ENCODE data around the gene DIAPH1. TPM values are rescaled to one million over a fixed set of nuclear protein-coding genes. Genes with fewer than 3 reads are reported as not detected.

DIAPH1 gene
- total RNA-seq, 1 experiment from 2014 or later = 26.0 TPM

GRCh38 chr5:141567513-141568117, 51.2 kb downstream of the DIAPH1 start:
- DNase-seq (ENCODE audit: extremely low read depth, low read depth) = no peak

GRCh38 chr5:141565826-141566570, 52.8 kb downstream of the DIAPH1 start:
- DNase-seq (ENCODE audit: extremely low read depth, low read depth) = no peak

GRCh38 chr5:141564216-141564692, 54.5 kb downstream of the DIAPH1 start:
- DNase-seq (ENCODE audit: extremely low read depth, low read depth) = peak; percentile 96

- DNase-seq (ENCODE audit: extremely low read depth, low read depth) = peak; percentile 91
Observed at GRCh38 chr5:141560725-141561483, 57.9 kb downstream of the DIAPH1 start.

GRCh38 chr5:141560151-141560550, 58.6 kb downstream of the DIAPH1 start:
- no peak for DNase-seq (ENCODE audit: extremely low read depth, low read depth)

GRCh38 chr5:141559461-141559860, 59.3 kb downstream of the DIAPH1 start:
- DNase-seq (ENCODE audit: extremely low read depth, low read depth) = no peak

- no peak for DNase-seq (ENCODE audit: extremely low read depth, low read depth)
Observed at GRCh38 chr5:141558150-141558549, 60.6 kb downstream of the DIAPH1 start.

- peak; percentile 90 for DNase-seq (ENCODE audit: extremely low read depth, low read depth)
Observed at GRCh38 chr5:141557681-141558136, 61.1 kb downstream of the DIAPH1 start.

- DNase-seq (ENCODE audit: extremely low read depth, low read depth) = no peak
Observed at GRCh38 chr5:141547921-141548320, 70.9 kb downstream of the DIAPH1 start.

GRCh38 chr5:141547488-141547887, 71.3 kb downstream of the DIAPH1 start:
- DNase-seq (ENCODE audit: extremely low read depth, low read depth) = no peak

GRCh38 chr5:141543053-141543452, 75.7 kb downstream of the DIAPH1 start:
- no peak for DNase-seq (ENCODE audit: extremely low read depth, low read depth)

- no peak for DNase-seq (ENCODE audit: extremely low read depth, low read depth)
Observed at GRCh38 chr5:141534492-141535213, 84.1 kb downstream of the DIAPH1 start.

GRCh38 chr5:141533897-141534296, 84.9 kb downstream of the DIAPH1 start:
- no peak for DNase-seq (ENCODE audit: extremely low read depth, low read depth)

GRCh38 chr5:141532726-141533125, 86.1 kb downstream of the DIAPH1 start:
- DNase-seq (ENCODE audit: extremely low read depth, low read depth) = no peak

GRCh38 chr5:141529873-141530272, 88.9 kb downstream of the DIAPH1 start:
- DNase-seq (ENCODE audit: extremely low read depth, low read depth) = no peak

- no peak for DNase-seq (ENCODE audit: extremely low read depth, low read depth)
Observed at GRCh38 chr5:141529002-141529401, 89.8 kb downstream of the DIAPH1 start.

- no peak for DNase-seq (ENCODE audit: extremely low read depth, low read depth)
Observed at GRCh38 chr5:141528291-141528984, 90.4 kb downstream of the DIAPH1 start.

- DNase-seq (ENCODE audit: extremely low read depth, low read depth) = no peak
Observed at GRCh38 chr5:141527426-141527825, 91.4 kb downstream of the DIAPH1 start.

- no peak for DNase-seq (ENCODE audit: extremely low read depth, low read depth)
Observed at GRCh38 chr5:141525653-141526052, 93.1 kb downstream of the DIAPH1 start.
